Activated CD4-positive, alpha-beta T cell treated with anti-CD3 and anti-CD28 coated beads for 36 hours (primary cell): ENCODE data around the gene UGT1A4. TPM values are rescaled to one million over a fixed set of nuclear protein-coding genes. Genes with fewer than 3 reads are reported as not detected.
"Not testable (repeated sequence)": the region's sequence is repeated elsewhere in the genome, so short reads cannot be mapped to it uniquely, and the experiment has no call there.

Experiments
- ATAC-seq: fragments of 200-7000 bp; cut with Tn5 transposase; one replicate; pipeline ENCODE4 v1.10.0; 2021; ENCODE audit warnings: mild to moderate bottlenecking, moderate library complexity
- CTCF ChIA-PET: fragments of 350-600 bp; sonication (Branson Sonifier 250); formaldehyde crosslinking; loops from one replicate; lab custom pipeline; 2021; ENCODE audit warnings: antibody characterized with exemption; lab: Charles Lee
- POLR2A ChIA-PET: fragments of 350-600 bp; sonication (Branson Sonifier 250); formaldehyde crosslinking; loops from one replicate; lab custom pipeline; 2021; ENCODE audit warnings: antibody characterized with exemption, inconsistent platforms; lab: Charles Lee
- DNase-seq: peaks from one replicate; pipeline ENCODE4 v3.0.0-alpha.2; 2020
- H3K27ac Mint-ChIP-seq: one replicate; pipeline ENCODE4 v1.8.0; 2021; ENCODE audit warnings: mixed read lengths
- H3K27me3 Mint-ChIP-seq: one replicate; pipeline ENCODE4 v1.8.0; 2021; ENCODE audit warnings: mixed read lengths
- H3K36me3 Mint-ChIP-seq: one replicate; pipeline ENCODE4 v1.8.0; 2021; ENCODE audit warnings: low read depth, mixed read lengths
- H3K4me1 Mint-ChIP-seq: one replicate; pipeline ENCODE4 v1.8.0; 2021; ENCODE audit warnings: mixed read lengths
- H3K4me3 Mint-ChIP-seq: one replicate; pipeline ENCODE4 v1.8.0; 2021; ENCODE audit warnings: mild to moderate bottlenecking, moderate library complexity, mixed read lengths
- H3K9me3 Mint-ChIP-seq: one replicate; pipeline ENCODE4 v1.8.0; 2021; ENCODE audit warnings: low read depth, mixed read lengths
- intact Hi-C, 2 experiments: fragments of 100-400 bp; cut with DNase I in 1 of 2; cut with micrococcal nuclease in 1 of 2; formaldehyde crosslinking; loops; one replicate each; pipeline versions ENCODE4 v1.14.2 to v1.15.1; 2022 to 2024; cut with DNase I, micrococcal nuclease
- total RNA-seq, 2 experiments: library from RNA; stranded (reverse); gene quantifications; one replicate each; pipeline ENCODE4 v1.2.3, GENCODE V29; 2021

UGT1A4 gene
- total RNA-seq, 2 experiments from 2014 or later: not detected

GRCh38 chr2:233700842-233701241 is 17.7 kb upstream of the UGT1A4 start:
- H3K36me3 Mint-ChIP-seq, H3K4me1 Mint-ChIP-seq, CTCF ChIA-PET, POLR2A ChIA-PET, H3K4me3 Mint-ChIP-seq, H3K9me3 Mint-ChIP-seq, DNase-seq, ATAC-seq, H3K27me3 Mint-ChIP-seq, intact Hi-C loops, H3K27ac Mint-ChIP-seq: not testable (repeated sequence)

- Mint-ChIP-seq H3K36me3 (no peaks in the 10 kb centered on the region), H3K4me3 (no peak overlapping the region), H3K27me3 (peaks cover 2% of the 10 kb centered on the region), H3K4me1 (no peaks in the 10 kb centered on the region), H3K9me3 (peaks cover 3% of the 10 kb centered on the region), H3K27ac (no peak overlapping the region)
- POLR2A ChIA-PET: no interaction called here
- CTCF ChIA-PET: interaction anchor here (0.6 kb wide), 1 partner anchor 9 kb away, joined by 3 read pairs; no protein-coding TSS in a partner anchor
- DNase-seq (no peak), ATAC-seq (no peak)
- intact Hi-C loops: no loop called here
These were observed 16.3 kb upstream of the UGT1A4 start for GRCh38 chr2:233702238-233702637.

- Mint-ChIP-seq H3K9me3 (peaks cover 3% of the 10 kb centered on the region), H3K36me3 (no peaks in the 10 kb centered on the region), H3K27me3 (peaks cover 8% of the 10 kb centered on the region), H3K4me1 (no peaks in the 10 kb centered on the region), H3K27ac (no peak overlapping the region), H3K4me3 (no peak overlapping the region)
- ChIA-PET POLR2A (no interaction called here), CTCF (interaction anchor here (1.0 kb wide), 1 partner anchor 9 kb away, joined by 3 read pairs; no protein-coding TSS in a partner anchor)
- no peak for DNase-seq
- intact Hi-C loops: no loop called here
- ATAC-seq: no peak
These were observed 12.5 kb upstream of the UGT1A4 start for GRCh38 chr2:233705911-233706506.

- Mint-ChIP-seq H3K9me3 (peaks cover 3% of the 10 kb centered on the region), H3K4me3 (no peak overlapping the region), H3K27me3 (peaks cover 12% of the 10 kb centered on the region), H3K4me1 (no peaks in the 10 kb centered on the region), H3K36me3 (no peaks in the 10 kb centered on the region), H3K27ac (no peak overlapping the region)
- ChIA-PET POLR2A (no interaction called here), CTCF (interaction anchor here (0.6 to 0.7 kb wide), 2 partner anchors 195 to 854 kb away, joined by 3 read pairs; no protein-coding TSS in a partner anchor)
- intact Hi-C loops: no loop called here
- DNase-seq (no peak), ATAC-seq (no peak)
These were observed 11.8 kb upstream of the UGT1A4 start for GRCh38 chr2:233706720-233707119.

GRCh38 chr2:233707940-233708644 is 10.4 kb upstream of the UGT1A4 start:
- Mint-ChIP-seq H3K9me3 (peaks cover 3% of the 10 kb centered on the region), H3K36me3 (no peaks in the 10 kb centered on the region), H3K27ac (no peak overlapping the region), H3K4me1 (no peaks in the 10 kb centered on the region), H3K27me3 (peaks cover 17% of the 10 kb centered on the region), H3K4me3 (no peak overlapping the region)
- ATAC-seq: no peak
- intact Hi-C loops: no loop called here
- CTCF ChIA-PET: no interaction called here
- POLR2A ChIA-PET: no interaction called here
- no peak for DNase-seq

- no peaks in the 10 kb centered on the region for H3K36me3 Mint-ChIP-seq
- ChIA-PET CTCF (interaction anchor here (0.6 to 0.8 kb wide), 2 partner anchors 24 to 436 kb away, joined by 3 read pairs; no protein-coding TSS in a partner anchor), POLR2A (no interaction called here)
- intact Hi-C loops: no loop called here
- H3K27me3 Mint-ChIP-seq: peaks cover 19% of the 10 kb centered on the region
- DNase-seq: no peak
- peaks cover 3% of the 10 kb centered on the region for H3K9me3 Mint-ChIP-seq
- ATAC-seq: no peak
- no peaks in the 10 kb centered on the region for H3K4me1 Mint-ChIP-seq
- H3K27ac Mint-ChIP-seq: no peak overlapping the region
- no peak overlapping the region for H3K4me3 Mint-ChIP-seq
These were observed 9.6 kb upstream of the UGT1A4 start for GRCh38 chr2:233708942-233709341.

GRCh38 chr2:233711312-233712008 is 7.1 kb upstream of the UGT1A4 start:
- Mint-ChIP-seq H3K36me3 (no peaks in the 10 kb centered on the region), H3K4me1 (no peaks in the 10 kb centered on the region), H3K9me3 (no peaks in the 10 kb centered on the region), H3K4me3 (no peak overlapping the region), H3K27me3 (peaks cover 25% of the 10 kb centered on the region), H3K27ac (no peak overlapping the region)
- ATAC-seq (peak; percentile 61), DNase-seq (peak; percentile 86)
- CTCF ChIA-PET: interaction anchor here (0.7 to 1.4 kb wide), 3 partner anchors 9 to 571 kb away, joined by 3 to 6 read pairs (median 3); no protein-coding TSS in a partner anchor
- POLR2A ChIA-PET: no interaction called here
- intact Hi-C loops: loop anchor here (1.0 to 10.0 kb wide), 4 partner anchors 307 to 1105 kb away; partner anchors contain the start of gene SAG (in 1 of the 2)

- no peaks in the 10 kb centered on the region for H3K36me3 Mint-ChIP-seq
- H3K9me3 Mint-ChIP-seq: no peaks in the 10 kb centered on the region
- H3K27me3 Mint-ChIP-seq: peaks cover 22% of the 10 kb centered on the region
- ChIA-PET CTCF (interaction anchor here (0.6 kb wide), 1 partner anchor 61 kb away, joined by 3 read pairs; no protein-coding TSS in a partner anchor), POLR2A (no interaction called here)
- no peaks in the 10 kb centered on the region for H3K4me1 Mint-ChIP-seq
- H3K4me3 Mint-ChIP-seq: no peak within 1 kb of the TSS
- no peak for ATAC-seq
- DNase-seq: no peak
- no peak within 1 kb of the TSS for H3K27ac Mint-ChIP-seq
- intact Hi-C loops: loop anchor here (5.0 to 10.0 kb wide), 2 partner anchors 310 to 408 kb away; partner anchors contain the start of gene SAG (in 1 of the 2)
These were observed 5.8 kb upstream of the UGT1A4 start, which contains the start of gene UGT1A5 for GRCh38 chr2:233712611-233713261. UGT1A5 (plus strand) TSS chr2:233712907; CDS start chr2:233712992, 85 bp downstream.

GRCh38 chr2:233713262-233713615 is 5.3 kb upstream of the UGT1A4 start:
- no peaks in the 10 kb centered on the region for H3K36me3 Mint-ChIP-seq
- intact Hi-C loops: loop anchor here (5.0 to 10.0 kb wide), 2 partner anchors 311 to 408 kb away; partner anchors contain the start of gene SAG (in 1 of the 2)
- H3K27me3 Mint-ChIP-seq: peaks cover 22% of the 10 kb centered on the region
- DNase-seq: no peak
- no peaks in the 10 kb centered on the region for H3K9me3 Mint-ChIP-seq
- no peaks in the 10 kb centered on the region for H3K4me1 Mint-ChIP-seq
- POLR2A ChIA-PET: no interaction called here
- no peak overlapping the region for H3K27ac Mint-ChIP-seq
- CTCF ChIA-PET: interaction anchor here (0.6 kb wide), 1 partner anchor 61 kb away, joined by 3 read pairs; no protein-coding TSS in a partner anchor
- no peak overlapping the region for H3K4me3 Mint-ChIP-seq
- no peak for ATAC-seq

GRCh38 chr2:233714121-233714520 is 4.4 kb upstream of the UGT1A4 start:
- no peaks in the 10 kb centered on the region for H3K4me1 Mint-ChIP-seq
- intact Hi-C loops: loop anchor here (5.0 to 10.0 kb wide), 2 partner anchors 312 to 409 kb away; partner anchors contain the start of gene SAG (in 1 of the 2)
- H3K27me3 Mint-ChIP-seq: peaks cover 23% of the 10 kb centered on the region
- no peaks in the 10 kb centered on the region for H3K9me3 Mint-ChIP-seq
- H3K4me3 Mint-ChIP-seq: no peak overlapping the region
- no peaks in the 10 kb centered on the region for H3K36me3 Mint-ChIP-seq
- no peak for ATAC-seq
- POLR2A ChIA-PET: no interaction called here
- CTCF ChIA-PET: no interaction called here
- no peak for DNase-seq
- no peak overlapping the region for H3K27ac Mint-ChIP-seq
